ENCODE measurements around the gene CCNL1.

The CCNL1 gene

GRCh38 chr3:157135671-157136396, 24.1 kb downstream of the CCNL1 start:
- Histone ChIP-seq H3K27ac (peak overlapping the region; percentile 23), H3K36me3 (replicated peaks) (no peaks in the 10 kb centered on the region), H3K27me3 (replicated peaks) (no peaks in the 10 kb centered on the region), H3K4me3 (ENCODE audit: low read depth, low read length) (no peak overlapping the region)
- DNase-seq = peak; percentile 57
- TF ChIP-seq, protein P1, sequence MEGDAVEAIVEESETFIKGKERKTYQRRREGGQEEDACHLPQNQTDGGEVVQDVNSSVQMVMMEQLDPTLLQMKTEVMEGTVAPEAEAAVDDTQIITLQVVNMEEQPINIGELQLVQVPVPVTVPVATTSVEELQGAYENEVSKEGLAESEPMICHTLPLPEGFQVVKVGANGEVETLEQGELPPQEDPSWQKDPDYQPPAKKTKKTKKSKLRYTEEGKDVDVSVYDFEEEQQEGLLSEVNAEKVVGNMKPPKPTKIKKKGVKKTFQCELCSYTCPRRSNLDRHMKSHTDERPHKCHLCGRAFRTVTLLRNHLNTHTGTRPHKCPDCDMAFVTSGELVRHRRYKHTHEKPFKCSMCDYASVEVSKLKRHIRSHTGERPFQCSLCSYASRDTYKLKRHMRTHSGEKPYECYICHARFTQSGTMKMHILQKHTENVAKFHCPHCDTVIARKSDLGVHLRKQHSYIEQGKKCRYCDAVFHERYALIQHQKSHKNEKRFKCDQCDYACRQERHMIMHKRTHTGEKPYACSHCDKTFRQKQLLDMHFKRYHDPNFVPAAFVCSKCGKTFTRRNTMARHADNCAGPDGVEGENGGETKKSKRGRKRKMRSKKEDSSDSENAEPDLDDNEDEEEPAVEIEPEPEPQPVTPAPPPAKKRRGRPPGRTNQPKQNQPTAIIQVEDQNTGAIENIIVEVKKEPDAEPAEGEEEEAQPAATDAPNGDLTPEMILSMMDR (IDR thresholded peaks at IDR 0.05; ENCODE audit: low read depth, low read length, missing control alignments) = peak; percentile 54
- in situ Hi-C loops (cut with HindIII; ENCODE audit: low pct_ligation_motif_present, low sequenced_read_pairs) = no loop called here

DNA sequence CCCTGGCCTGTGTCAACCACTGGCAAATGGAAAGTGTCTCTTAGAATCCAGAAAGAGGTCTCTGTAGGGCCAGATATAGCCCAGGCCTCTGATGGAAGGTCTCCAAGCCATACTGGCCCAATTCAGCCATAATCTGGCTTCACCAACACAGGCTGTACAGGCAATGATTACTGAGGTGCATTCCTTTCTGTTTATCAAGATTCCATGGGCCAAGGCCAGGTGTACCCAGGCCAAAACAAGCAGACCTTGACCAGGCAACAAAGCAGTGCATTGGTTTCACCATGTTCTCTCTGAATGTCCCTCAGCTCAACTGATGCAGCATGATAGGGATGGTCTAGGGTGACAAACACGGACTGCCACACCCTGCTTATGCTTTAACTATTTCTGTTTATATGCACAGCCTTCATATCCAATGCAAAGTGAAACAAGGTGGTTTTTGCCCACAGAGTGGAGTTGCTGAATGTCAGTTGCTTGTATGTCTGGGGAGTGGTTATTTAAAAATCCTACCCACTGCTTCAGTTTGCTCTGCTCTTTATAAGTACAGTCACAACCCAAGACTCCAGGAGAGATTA, 25.2 kb downstream of the CCNL1 start:
- DNase-seq = no peak
- in situ Hi-C loops (cut with HindIII; ENCODE audit: low pct_ligation_motif_present, low sequenced_read_pairs) = no loop called here
- Histone ChIP-seq H3K27me3 (replicated peaks) (no peaks in the 10 kb centered on the region), H3K4me3 (ENCODE audit: low read depth, low read length) (no peak overlapping the region), H3K36me3 (replicated peaks) (no peaks in the 10 kb centered on the region), H3K27ac (no peak overlapping the region)
- TF ChIP-seq, protein P1 (IDR thresholded peaks at IDR 0.05; ENCODE audit: low read depth, low read length, missing control alignments) = no peak

- in situ Hi-C loops (cut with HindIII; ENCODE audit: low pct_ligation_motif_present, low sequenced_read_pairs) = no loop called here
- TF ChIP-seq, protein P1 (IDR thresholded peaks at IDR 0.05; ENCODE audit: low read depth, low read length, missing control alignments) = no peak
- no peak for DNase-seq
- Histone ChIP-seq H3K27ac (no peak overlapping the region), H3K4me3 (ENCODE audit: low read depth, low read length) (no peak overlapping the region), H3K27me3 (replicated peaks) (no peaks in the 10 kb centered on the region), H3K36me3 (replicated peaks) (no peaks in the 10 kb centered on the region)
These were observed 26.3 kb downstream of the CCNL1 start for GRCh38 chr3:157133434-157134320.

DNA sequence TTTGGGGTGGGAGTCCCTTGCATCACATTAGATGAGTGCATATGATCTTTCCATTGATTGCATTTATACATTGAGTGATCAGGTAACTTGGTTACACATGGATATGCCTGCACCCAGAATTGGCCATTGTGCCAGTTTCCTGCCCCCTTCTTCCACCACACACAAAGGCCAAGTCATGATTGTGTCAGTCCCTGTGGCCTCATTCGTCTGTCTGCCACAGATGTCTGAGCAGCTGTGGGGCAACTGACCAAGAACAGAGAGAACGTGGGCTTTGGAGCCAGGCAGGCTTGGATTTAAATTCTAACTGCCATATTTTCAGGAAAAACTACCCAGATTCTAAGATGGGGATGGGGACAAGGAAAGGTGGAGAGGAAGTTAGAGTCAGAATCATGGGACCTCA, 27.0 kb downstream of the CCNL1 start:
- Histone ChIP-seq H3K27me3 (replicated peaks) (no peaks in the 10 kb centered on the region), H3K4me3 (ENCODE audit: low read depth, low read length) (no peak overlapping the region), H3K27ac (no peak overlapping the region), H3K36me3 (replicated peaks) (no peaks in the 10 kb centered on the region)
- in situ Hi-C loops (cut with HindIII; ENCODE audit: low pct_ligation_motif_present, low sequenced_read_pairs) = no loop called here
- TF ChIP-seq, protein P1 (IDR thresholded peaks at IDR 0.05; ENCODE audit: low read depth, low read length, missing control alignments) = no peak
- DNase-seq = no peak

GRCh38 chr3:157132341-157132740, 27.6 kb downstream of the CCNL1 start:
- TF ChIP-seq, protein P1 (IDR thresholded peaks at IDR 0.05; ENCODE audit: low read depth, low read length, missing control alignments) = peak; percentile 18
- no peaks in the 10 kb centered on the region for H3K36me3 ChIP-seq (replicated peaks)
- no peak overlapping the region for H3K4me3 ChIP-seq (ENCODE audit: low read depth, low read length)
- DNase-seq = no peak
- no peak overlapping the region for H3K27ac ChIP-seq
- H3K27me3 ChIP-seq (replicated peaks) = no peaks in the 10 kb centered on the region
- in situ Hi-C loops (cut with HindIII; ENCODE audit: low pct_ligation_motif_present, low sequenced_read_pairs) = no loop called here
